Eye (tissue), 1 donor: ENCODE results near the gene NANOGP8.
A peak's percentile ranks its signal among the peaks of the same experiment; 100 is the strongest.
"Not testable (repeated sequence)": the region's sequence is repeated elsewhere in the genome, so short reads cannot be mapped to it uniquely, and the experiment has no call there.

Experiments used
- DNase-seq: peaks from one replicate; pipeline ENCODE4 v3.0.0-alpha.2; 2015

The NANOGP8 gene

DNA sequence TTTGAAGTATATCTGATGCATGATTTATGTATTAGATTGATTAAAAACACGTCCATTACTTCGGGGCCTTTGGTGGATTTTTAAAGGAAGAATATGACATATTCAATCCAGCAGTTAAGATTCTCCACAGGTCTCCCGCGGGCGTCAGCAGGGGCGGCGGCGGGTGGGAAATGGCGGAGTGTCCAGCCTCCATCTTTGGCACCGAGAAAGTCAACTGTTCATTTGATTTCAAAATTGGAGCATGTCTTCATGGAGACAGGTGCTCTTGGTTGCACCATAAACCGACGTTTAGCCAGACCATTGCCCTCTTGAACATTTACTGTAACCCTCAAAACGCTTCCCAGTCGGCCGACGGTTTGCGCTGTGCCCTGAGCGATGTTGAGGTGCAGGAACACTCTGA lies 7.2 kb upstream of the NANOGP8 start:
- DNase-seq: no peak

DNA sequence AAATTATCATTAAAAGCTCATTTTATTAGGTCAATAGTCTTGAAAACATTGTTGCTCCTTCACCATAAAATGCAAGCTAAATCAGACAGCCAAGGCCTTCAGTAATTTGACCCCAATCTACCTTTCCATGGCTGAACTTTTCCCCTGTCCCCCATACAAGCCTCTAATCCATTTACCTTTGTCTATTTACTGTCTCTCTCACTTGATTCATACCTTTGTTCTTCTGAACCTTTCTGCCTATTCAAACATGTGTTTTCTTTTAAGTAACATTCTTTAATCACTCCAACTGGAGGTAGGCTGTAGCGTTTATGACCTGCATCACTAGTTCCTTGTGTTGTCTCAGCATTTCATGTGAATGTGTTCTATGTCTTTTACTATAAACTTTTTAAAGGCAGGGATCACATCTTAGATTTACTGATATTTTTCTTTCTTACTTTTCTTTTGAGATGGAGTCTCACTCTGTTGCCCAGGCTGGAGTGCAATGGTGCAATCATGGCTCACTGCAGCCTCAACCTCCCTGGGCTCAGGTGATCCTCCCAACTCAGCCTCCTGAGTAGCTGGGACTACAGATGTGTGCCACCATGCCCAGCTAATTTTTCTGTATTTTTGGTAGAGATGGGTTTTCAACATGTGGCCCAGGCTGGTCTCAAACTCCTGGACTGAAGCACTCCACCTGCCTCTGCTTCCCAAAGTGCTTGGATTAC lies 5.2 kb upstream of the NANOGP8 start:
- DNase-seq: no peak

GRCh38 chr15:35089551-35089950 lies 4.5 kb upstream of the NANOGP8 start:
- no peak for DNase-seq

DNA sequence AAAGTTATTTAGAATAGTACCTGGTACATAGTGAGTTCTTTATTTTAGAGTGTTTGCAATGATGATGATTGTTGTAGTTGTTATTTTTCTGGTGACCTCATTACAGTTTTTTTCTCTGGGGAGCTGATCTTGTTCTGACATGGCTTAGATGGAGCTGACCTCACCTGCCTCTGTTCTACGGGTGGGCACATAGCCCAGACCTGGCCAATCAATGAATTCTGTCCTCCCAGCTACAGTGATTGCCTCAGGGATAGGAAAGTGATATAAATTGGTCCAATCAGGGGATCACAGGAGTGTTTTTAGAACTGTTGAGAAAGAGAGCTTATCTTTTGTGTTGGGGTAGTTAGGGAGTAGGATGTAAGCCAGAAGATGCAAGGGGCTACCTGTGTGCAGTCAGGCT lies 3.2 kb upstream of the NANOGP8 start:
- DNase-seq: no peak

GRCh38 chr15:35087759-35088158 lies 2.7 kb upstream of the NANOGP8 start:
- no peak for DNase-seq

- DNase-seq: not testable (repeated sequence)
These were observed 2.4 kb downstream of the NANOGP8 start for GRCh38 chr15:35082371-35083348.

DNA sequence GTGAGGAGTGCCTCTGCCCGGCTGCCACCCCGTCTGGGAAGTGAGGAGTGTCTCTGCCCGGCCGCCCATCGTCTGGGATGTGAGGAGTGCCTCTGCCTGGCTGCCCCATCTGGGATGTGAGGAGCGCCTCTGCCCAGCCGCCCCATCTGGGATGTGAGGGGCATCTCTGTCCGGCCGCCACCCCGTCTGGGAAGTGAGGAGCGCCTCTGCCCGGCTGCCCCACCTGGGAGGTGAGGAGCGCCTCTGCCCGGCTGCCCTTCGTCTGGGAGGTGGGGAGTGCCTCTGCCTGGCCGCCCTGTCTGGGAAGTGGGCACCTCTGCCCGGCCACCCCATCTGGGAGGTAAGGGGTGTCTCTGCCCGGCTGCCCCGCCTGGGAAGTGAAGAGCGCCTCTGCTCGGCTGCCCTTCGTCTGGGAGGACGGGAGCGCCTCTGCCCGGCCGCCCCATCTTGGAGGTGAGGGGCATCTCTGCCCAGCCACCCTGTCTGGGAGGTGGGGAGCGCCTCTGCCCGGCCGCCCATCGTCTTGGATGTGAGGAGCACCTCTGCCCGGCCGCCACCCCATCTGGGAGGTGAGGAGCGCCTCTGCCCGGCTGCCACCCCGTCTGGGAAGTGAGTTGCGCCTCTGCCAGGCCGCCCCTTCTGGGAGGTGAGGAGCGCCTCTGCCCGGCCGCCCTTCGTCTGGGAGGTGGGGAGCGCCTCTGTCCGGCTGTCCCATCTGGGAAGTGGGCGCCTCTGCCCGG lies 3.3 kb downstream of the NANOGP8 start:
- not testable (repeated sequence) for DNase-seq

DNA sequence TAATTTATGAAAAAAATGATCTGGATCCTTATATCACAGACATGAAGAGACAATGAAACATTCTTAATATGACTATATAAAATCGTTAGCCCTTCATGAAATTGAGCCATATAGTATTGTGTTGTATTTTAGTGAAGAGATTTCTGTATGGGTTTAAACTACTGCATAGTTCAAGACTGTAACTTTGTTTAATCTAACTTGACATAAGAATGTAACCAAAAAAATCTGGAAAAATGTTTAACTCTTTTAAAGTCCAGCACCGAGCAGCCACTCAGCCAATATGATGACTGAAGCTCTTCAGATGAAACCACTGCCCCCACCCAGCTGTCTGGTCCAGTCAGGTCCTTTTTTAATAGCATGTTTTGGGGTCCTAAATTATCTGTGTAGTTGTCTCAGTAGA lies 4.9 kb downstream of the NANOGP8 start:
- DNase-seq: no peak

DNA sequence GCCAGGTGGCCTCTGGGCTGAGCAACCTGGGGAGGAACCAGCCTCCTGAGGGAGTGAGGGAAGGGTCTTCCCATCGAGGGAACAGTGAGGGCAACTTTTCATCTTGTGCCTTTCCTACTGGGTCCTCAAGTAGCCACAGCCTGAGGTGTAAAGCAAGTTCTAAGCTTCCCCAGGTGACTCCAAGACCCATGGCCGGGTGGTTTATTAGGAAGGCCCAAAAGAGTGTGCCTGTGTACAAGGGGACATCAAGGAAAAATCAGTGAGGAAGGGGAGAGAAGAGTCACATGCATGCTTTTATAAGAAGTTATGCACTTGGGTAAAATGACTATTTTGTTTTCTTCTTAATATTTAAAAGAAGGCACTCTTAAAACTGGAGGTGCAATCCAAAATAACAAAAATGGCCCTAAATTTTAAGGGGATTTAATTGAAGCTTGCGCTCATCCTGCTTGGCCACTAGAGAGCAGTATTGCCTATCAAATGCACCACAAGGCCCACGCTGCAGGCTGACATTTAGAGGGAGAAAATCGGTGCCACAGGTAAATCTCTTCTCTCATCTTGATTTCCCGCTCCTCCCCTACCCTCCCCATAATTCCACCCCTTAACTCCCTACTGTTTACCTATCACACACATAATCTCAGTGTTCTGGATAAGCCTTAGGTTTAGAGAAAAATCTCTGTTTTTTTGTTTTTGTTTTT lies 6.7 kb downstream of the NANOGP8 start:
- DNase-seq: peak; percentile 71

- no peak for DNase-seq
These were observed 14.0 kb downstream of the NANOGP8 start for GRCh38 chr15:35071106-35071505.

DNA sequence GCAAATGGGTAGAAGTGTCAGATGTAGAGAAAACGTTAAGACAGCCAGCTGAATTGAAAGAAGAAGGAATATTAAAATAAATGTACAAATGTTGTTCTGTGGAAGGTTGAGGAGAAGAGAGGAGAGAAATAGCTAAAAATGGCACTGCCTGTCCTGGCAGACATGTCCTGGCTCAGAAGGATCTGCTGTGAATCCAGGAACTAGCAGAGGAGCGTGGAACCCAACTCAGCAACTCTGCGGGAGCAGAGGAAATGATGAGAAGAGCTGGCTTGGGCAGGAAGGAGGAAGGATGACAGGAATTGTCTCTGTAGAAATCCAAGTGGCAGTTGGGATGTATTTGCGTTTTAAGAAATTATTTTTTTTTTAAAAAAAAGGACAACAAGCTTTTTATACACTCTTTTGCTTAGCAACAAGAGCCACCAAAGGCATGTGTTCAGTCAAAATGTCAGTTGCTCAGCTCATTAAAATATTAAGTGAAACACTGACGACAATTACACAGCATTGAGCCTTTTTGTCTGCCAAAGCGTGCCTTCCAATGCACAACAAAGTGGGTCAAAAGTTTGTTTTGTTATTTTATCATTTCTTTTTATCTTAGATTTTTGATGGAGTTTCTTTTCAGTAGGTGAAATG lies 16.1 kb downstream of the NANOGP8 start:
- DNase-seq: no peak

DNA sequence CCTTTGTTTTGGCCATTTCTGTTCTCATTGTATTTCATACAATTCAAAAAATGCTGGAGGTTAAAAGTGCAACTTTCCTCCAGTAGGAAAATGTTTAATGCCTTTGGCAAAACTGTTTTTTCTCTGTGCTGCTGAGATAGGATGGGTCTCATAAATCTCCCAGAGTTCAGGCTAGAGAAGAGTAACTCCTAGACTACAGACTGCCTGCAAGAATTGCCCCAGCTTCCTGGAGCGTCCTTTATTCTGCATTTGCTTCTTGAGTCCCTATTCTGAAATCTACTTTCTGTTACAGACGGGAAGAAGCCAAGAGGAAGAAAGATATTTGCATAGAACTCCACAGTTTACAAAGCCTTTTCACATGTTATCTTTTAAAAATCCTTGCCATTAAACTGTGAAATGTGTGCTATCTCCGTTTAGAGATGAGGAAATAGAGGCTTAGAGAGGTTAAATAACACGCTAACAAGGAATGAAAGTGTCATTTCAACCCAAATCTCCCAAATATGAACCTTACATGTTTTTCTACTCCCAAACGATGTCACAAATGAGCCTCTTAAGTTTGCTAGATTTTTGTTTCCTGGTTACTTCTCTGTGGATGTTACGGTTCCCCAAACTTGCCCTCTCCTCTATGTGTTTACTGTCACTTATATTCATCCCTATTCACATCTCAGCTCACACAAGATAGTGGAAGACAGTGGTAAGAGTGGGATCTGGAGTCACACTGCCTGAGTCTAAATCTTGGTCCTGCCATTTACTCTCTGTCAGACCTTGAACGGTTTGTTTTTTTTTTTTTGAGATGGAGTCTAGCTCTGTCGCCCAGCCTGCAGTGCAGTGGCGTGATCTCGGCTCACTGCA lies 17.4 kb downstream of the NANOGP8 start:
- DNase-seq: no peak

DNA sequence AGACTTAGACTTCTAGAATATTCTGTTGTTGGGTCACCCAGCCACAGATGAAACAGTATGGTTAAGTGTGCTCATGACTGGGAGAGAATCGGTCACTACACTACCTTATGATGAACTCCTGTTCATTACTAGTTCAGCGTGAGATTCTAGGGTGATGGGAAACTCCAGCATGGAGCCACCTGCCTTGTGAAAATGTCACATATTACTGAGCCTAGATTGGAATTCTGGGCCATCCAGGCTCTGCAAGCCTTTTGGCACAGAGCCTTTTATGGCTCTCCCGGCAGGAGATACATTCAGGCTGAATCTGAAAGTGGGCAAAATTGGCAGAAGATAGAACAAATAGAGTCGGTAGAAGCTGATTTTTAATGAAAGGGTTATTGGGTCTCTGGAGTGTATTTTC lies 19.0 kb downstream of the NANOGP8 start:
- no peak for DNase-seq

DNA sequence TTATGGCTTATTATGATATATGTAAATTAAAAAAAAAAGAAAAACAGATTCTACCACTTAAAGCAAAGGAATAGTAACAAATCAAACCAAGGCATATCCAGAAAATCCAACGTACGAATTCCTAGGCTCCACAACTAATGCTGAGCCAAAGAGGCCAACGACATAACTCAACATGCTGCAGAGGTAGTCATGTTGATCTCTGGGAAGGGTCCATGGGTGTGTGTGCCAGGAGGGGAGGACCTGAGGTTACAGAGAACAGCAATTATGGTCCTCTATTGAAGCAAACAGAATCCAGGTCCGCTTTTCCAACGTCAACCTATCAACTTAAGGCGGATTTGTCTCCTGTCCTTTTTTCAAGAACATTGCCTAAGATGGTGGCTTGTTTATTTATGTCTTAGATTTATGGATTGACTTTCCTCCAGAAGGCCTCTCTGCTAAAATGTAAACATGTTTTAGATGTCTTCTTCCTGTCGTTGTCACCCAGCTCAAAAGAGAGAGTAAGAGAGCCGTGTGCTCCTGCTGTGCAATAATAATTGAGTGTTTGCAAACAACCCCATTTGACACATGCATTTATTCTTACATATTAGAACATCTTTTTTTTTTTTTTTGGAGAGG lies 20.4 kb downstream of the NANOGP8 start:
- DNase-seq: no peak

DNA sequence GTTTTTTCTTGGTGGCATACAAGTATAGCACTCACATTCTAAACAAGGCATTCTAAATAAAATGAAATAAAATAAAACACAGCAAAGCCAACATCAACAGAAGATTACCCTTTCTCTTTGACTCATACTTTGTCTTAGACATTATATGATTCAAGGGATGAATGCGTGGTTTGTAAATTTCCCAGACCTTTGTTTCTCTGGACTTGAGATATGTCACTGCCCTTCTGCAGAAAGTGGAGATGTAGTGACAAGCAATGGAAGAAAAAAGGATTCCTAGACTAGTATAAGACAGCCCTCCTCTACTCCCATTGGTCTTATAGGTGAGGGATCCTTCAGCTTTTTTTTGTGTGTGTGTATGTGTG lies 22.4 kb downstream of the NANOGP8 start:
- DNase-seq: no peak

DNA sequence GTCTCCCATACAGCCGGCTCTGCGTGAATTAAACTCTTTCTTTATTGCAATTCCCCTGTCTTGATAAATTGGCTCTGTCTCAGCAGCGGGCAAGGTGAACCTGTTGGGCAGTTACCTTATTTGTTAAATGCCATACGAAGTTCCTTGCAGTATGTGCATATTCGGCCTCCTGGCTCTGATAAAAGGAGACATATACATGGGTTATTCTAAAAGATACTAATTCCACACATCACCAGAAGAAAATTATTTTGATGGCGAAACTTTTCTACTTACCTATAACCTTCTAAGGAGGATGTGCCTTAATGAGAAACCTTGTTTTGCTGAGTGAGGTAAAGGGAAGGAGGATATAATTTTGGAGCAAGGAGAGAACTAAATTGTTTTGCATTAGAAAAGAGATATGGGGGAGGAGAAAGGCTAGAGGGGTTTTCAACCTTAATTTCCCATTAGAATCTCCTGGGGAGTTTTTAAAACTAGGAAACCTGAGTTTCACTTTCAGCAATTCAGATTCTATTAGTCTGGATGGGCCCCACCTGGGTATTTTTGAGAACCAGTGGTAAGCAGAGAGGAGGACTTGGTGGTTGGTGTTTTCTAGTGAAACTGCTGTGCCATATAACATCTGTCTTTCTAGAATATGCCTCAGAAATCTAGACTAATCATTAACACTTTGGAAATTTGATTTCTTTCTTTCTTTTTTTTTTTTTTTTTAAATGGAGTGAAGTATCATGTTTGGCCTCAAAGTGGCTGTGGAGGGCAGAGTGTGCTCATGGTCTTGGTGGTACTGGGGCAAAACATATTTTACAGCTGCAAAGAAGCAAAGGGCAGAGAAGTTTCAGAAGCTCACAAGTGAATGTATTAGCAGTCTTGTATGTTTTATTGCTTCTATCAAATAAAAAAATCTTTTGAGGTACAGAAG lies 23.0 kb downstream of the NANOGP8 start:
- no peak for DNase-seq

DNA sequence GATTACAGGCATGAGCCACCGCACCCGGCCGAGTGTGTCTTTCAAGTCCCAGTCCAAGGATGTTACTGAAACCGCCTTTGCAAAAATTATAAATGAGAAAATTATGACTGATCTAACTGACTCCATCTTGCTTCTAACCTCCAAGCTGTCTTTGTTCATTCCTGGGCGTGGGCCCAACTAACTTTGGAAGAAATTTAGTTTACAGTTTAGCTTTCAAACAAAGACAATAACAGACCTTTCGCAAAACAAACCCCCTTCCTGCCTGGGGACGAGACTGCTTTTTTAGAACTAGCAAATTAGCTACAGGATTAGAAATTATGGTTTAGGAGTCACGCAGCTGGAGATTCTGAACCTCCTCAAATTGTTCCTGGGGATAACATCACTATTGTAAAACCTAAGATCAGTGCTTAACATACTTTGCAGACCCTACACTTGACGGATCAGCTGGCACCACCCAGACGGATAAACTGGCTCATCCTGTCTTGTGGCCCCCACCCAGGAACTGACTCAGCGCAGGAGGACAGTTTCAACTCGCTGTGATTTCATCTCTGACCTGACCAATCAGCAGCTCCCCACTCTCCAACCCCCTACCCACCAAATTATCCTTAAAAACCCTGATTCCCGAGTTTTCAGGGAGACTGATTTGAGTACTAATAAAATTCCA lies 23.8 kb downstream of the NANOGP8 start:
- DNase-seq: peak; percentile 67

- DNase-seq: no peak
These were observed 24.5 kb downstream of the NANOGP8 start for GRCh38 chr15:35060591-35060990.

GRCh38 chr15:35058534-35059054 lies 26.5 kb downstream of the NANOGP8 start:
- no peak for DNase-seq
